ENCODE results near the gene ASPG.

Gene ASPG

GRCh38 chr14:104100171-104101085, 14.9 kb downstream of the ASPG start:
- Histone ChIP-seq H3K4me2 (ENCODE audit: low read depth, low read length, poor library complexity, severe bottlenecking) (no peak overlapping the region), H3K27me3 (ENCODE audit: low read length) (no peaks in the 10 kb centered on the region), H3K9me2 (replicated peaks; ENCODE audit: insufficient read depth, low read length) (no peaks in the 10 kb centered on the region), H3F3A (ENCODE audit: insufficient read depth) (no peaks in the 10 kb centered on the region), H3K4me3 (ENCODE audit: insufficient read depth, low read length, poor library complexity, severe bottlenecking) (no peak overlapping the region), H4K20me1 (ENCODE audit: low read depth, low read length) (no peaks in the 10 kb centered on the region), H3K9ac (ENCODE audit: low read length) (no peak overlapping the region), H3K36me3 (ENCODE audit: low read length) (no peaks in the 10 kb centered on the region), H3K79me2 (ENCODE audit: insufficient read depth, low read length) (no peaks in the 10 kb centered on the region), H3K27ac (ENCODE audit: low read depth, low read length) (no peak overlapping the region), H2AFZ (ENCODE audit: low read depth, low read length, severe bottlenecking) (no peak overlapping the region), H3K9me3 (ENCODE audit: insufficient read depth, low read length) (no peaks in the 10 kb centered on the region)
- no peak for TF ChIP-seq CTCF (IDR thresholded peaks at IDR 0.05; ENCODE audit: insufficient read depth, low read length, poor library complexity, severe bottlenecking)
- TF ChIP-seq EZH2phosphoT487 (conservative IDR thresholded peaks at IDR 0.05; ENCODE audit: low read length): no peak

- H3K9me2 ChIP-seq (replicated peaks; ENCODE audit: insufficient read depth, low read length): no peaks in the 10 kb centered on the region
- no peak for TF ChIP-seq CTCF (IDR thresholded peaks at IDR 0.05; ENCODE audit: insufficient read depth, low read length, poor library complexity, severe bottlenecking)
- no peak for TF ChIP-seq EZH2phosphoT487 (conservative IDR thresholded peaks at IDR 0.05; ENCODE audit: low read length)
- no peaks in the 10 kb centered on the region for H3K79me2 ChIP-seq (ENCODE audit: insufficient read depth, low read length)
- H3F3A ChIP-seq (ENCODE audit: insufficient read depth): no peaks in the 10 kb centered on the region
- no peak overlapping the region for H3K9ac ChIP-seq (ENCODE audit: low read length)
- no peak overlapping the region for H3K4me3 ChIP-seq (ENCODE audit: insufficient read depth, low read length, poor library complexity, severe bottlenecking)
- H3K9me3 ChIP-seq (ENCODE audit: insufficient read depth, low read length): no peaks in the 10 kb centered on the region
- H3K4me2 ChIP-seq (ENCODE audit: low read depth, low read length, poor library complexity, severe bottlenecking): no peak overlapping the region
- no peaks in the 10 kb centered on the region for H3K36me3 ChIP-seq (ENCODE audit: low read length)
- no peak overlapping the region for H3K27ac ChIP-seq (ENCODE audit: low read depth, low read length)
- no peaks in the 10 kb centered on the region for H3K27me3 ChIP-seq (ENCODE audit: low read length)
- no peaks in the 10 kb centered on the region for H4K20me1 ChIP-seq (ENCODE audit: low read depth, low read length)
- H2AFZ ChIP-seq (ENCODE audit: low read depth, low read length, severe bottlenecking): no peak overlapping the region
Observed at GRCh38 chr14:104101086-104101621, 15.7 kb downstream of the ASPG start.

GRCh38 chr14:104101651-104102281, 16.3 kb downstream of the ASPG start:
- H3K4me3 ChIP-seq (ENCODE audit: insufficient read depth, low read length, poor library complexity, severe bottlenecking): no peak overlapping the region
- no peak overlapping the region for H3K4me2 ChIP-seq (ENCODE audit: low read depth, low read length, poor library complexity, severe bottlenecking)
- H3F3A ChIP-seq (ENCODE audit: insufficient read depth): no peaks in the 10 kb centered on the region
- TF ChIP-seq CTCF (IDR thresholded peaks at IDR 0.05; ENCODE audit: insufficient read depth, low read length, poor library complexity, severe bottlenecking): no peak
- TF ChIP-seq EZH2phosphoT487 (conservative IDR thresholded peaks at IDR 0.05; ENCODE audit: low read length): no peak
- no peak overlapping the region for H3K27ac ChIP-seq (ENCODE audit: low read depth, low read length)
- H3K36me3 ChIP-seq (ENCODE audit: low read length): no peaks in the 10 kb centered on the region
- H3K9me2 ChIP-seq (replicated peaks; ENCODE audit: insufficient read depth, low read length): no peaks in the 10 kb centered on the region
- no peaks in the 10 kb centered on the region for H3K9me3 ChIP-seq (ENCODE audit: insufficient read depth, low read length)
- no peak overlapping the region for H3K9ac ChIP-seq (ENCODE audit: low read length)
- no peaks in the 10 kb centered on the region for H3K79me2 ChIP-seq (ENCODE audit: insufficient read depth, low read length)
- no peaks in the 10 kb centered on the region for H3K27me3 ChIP-seq (ENCODE audit: low read length)
- H4K20me1 ChIP-seq (ENCODE audit: low read depth, low read length): no peaks in the 10 kb centered on the region
- H2AFZ ChIP-seq (ENCODE audit: low read depth, low read length, severe bottlenecking): no peak overlapping the region
